ENCODE measurements around the gene TBC1D21. TPM values are rescaled to one million over a fixed set of nuclear protein-coding genes. Genes with fewer than 3 reads are reported as not detected.

The TBC1D21 gene
- total RNA-seq, 3 donors from 2014 or later = not detected

DNA sequence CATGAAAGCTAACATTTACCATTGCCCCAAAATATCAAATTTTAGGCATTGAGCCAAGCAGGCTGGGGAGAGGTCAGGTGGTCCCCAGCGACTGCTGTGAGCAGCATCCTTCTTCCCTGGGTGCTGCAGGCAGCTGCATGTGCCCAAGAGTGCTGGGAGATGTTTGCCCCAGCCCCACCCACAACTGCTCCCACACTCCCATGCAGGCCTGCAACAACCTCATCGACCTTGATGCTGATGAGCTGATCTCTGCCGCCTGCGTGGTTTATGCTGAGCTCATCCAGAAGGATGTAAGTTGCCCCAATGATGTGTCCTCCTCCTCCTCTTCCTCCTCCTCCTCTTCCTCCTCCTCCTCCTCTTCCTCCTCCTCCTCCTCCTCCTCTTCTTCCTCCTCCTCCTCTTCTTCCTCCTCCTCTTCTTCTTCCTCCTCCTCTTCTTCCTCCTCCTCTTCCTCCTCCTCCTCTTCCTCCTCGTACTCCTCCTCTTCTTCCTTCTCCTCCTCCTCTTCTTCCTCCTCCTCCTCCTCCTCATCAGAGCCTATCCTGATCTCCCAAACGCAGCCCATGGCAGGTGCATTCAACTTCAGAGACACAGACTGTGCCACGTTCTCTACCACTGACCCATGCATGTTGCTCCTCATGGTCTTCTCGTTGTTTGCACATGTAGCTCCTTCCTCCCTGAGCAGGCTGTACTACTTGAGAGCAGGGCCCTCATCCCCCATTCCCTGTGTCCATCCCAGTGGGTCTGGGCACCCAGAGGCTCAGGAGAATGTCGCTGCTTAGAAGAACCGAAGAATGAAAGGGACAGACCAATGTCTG lies 15.1 kb downstream of the TBC1D21 start:
- H3K27me3 ChIP-seq = no peaks in the 10 kb centered on the region
- no peaks in the 10 kb centered on the region for H3K4me1 ChIP-seq
- H3K9me3 ChIP-seq = peaks cover 0 to 6% of the 10 kb centered on the region in 2 donors
- no peak for DNase-seq (ENCODE audit: low spot score in 2 of 2)
- intact Hi-C loops (cut with DNase I; ENCODE audit: low total_unique reads) = no loop called here
- no peak for TF ChIP-seq POLR2A (IDR thresholded peaks at IDR 0.05)
- TF ChIP-seq POLR2AphosphoS5 (IDR thresholded peaks at IDR 0.05) = no peak
- TF ChIP-seq, protein P1, sequence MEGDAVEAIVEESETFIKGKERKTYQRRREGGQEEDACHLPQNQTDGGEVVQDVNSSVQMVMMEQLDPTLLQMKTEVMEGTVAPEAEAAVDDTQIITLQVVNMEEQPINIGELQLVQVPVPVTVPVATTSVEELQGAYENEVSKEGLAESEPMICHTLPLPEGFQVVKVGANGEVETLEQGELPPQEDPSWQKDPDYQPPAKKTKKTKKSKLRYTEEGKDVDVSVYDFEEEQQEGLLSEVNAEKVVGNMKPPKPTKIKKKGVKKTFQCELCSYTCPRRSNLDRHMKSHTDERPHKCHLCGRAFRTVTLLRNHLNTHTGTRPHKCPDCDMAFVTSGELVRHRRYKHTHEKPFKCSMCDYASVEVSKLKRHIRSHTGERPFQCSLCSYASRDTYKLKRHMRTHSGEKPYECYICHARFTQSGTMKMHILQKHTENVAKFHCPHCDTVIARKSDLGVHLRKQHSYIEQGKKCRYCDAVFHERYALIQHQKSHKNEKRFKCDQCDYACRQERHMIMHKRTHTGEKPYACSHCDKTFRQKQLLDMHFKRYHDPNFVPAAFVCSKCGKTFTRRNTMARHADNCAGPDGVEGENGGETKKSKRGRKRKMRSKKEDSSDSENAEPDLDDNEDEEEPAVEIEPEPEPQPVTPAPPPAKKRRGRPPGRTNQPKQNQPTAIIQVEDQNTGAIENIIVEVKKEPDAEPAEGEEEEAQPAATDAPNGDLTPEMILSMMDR (IDR thresholded peaks at IDR 0.05) = no peak
- H3K36me3 ChIP-seq = no peaks in the 10 kb centered on the region
- H3K4me3 ChIP-seq = no peak overlapping the region
- H3K27ac ChIP-seq = no peak overlapping the region

DNA sequence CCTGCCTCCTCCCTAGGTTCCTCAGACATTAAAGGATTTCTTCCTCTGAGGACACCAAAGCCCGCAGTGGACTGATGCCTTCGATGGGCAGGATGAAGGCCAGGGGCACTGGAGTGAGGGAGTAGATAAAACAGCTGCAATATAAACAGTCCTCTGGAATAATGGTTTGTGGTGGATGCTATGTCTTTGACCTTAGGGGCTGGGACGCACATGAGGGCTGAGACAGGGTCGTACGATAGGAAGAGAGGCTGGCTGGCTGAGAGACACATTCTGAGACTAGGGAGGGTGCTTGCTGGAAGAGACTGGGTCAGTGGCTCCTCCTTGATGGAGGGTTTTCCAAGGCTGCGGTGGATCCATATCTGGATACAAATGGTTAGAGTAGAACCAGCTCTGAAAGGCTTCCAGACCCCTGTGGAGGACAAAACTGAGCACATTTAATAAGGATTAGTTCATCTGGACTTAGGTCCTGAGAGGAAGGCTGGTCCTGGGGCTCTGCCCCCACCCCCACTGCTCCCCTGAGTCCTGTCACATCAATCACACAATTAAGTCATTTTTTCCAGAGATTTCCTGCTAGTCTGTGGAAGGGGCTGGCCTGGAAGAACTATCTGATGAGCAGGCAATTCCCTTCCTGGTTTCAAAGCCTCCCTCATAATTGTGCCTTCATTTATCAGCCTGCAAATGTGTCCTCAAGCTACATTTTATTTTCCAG lies 15.8 kb downstream of the TBC1D21 start:
- Histone ChIP-seq H3K36me3 (no peaks in the 10 kb centered on the region), H3K4me1 (no peaks in the 10 kb centered on the region), H3K4me3 (no peak overlapping the region), H3K27ac (no peak overlapping the region), H3K9me3 (peaks cover 0 to 6% of the 10 kb centered on the region in 2 donors), H3K27me3 (no peaks in the 10 kb centered on the region)
- DNase-seq (ENCODE audit: low spot score in 2 of 2) = no peak
- intact Hi-C loops (cut with DNase I; ENCODE audit: low total_unique reads) = no loop called here
- no peak for TF ChIP-seq POLR2AphosphoS5 (IDR thresholded peaks at IDR 0.05)
- TF ChIP-seq POLR2A (IDR thresholded peaks at IDR 0.05) = no peak
- TF ChIP-seq, protein P1 (IDR thresholded peaks at IDR 0.05) = no peak

DNA sequence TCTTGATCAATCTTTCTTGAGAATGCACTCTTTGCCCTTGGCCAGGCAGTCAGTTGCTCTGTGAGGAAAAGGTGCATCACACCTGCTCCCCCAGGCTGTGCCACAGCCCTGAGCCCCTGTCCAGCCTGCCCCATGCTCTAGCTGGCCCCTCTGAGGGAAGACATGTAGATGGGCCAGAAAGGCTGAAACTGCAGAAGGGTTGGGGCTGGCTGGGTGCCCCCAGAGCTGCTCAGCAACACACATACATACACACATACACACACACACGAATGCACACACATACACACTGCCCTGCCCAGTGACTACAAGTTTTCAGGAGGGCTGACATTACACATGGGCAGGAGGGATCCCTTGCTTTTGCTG lies 16.4 kb downstream of the TBC1D21 start:
- Histone ChIP-seq H3K4me1 (no peaks in the 10 kb centered on the region), H3K27ac (no peak overlapping the region), H3K4me3 (no peak overlapping the region), H3K36me3 (no peaks in the 10 kb centered on the region), H3K9me3 (peaks cover 0 to 6% of the 10 kb centered on the region in 2 donors), H3K27me3 (no peaks in the 10 kb centered on the region)
- TF ChIP-seq, protein P1 (IDR thresholded peaks at IDR 0.05) = no peak
- TF ChIP-seq POLR2AphosphoS5 (IDR thresholded peaks at IDR 0.05) (no peak), POLR2A (IDR thresholded peaks at IDR 0.05) (no peak)
- intact Hi-C loops (cut with DNase I; ENCODE audit: low total_unique reads) = no loop called here
- DNase-seq (ENCODE audit: low spot score in 2 of 2) = no peak

DNA sequence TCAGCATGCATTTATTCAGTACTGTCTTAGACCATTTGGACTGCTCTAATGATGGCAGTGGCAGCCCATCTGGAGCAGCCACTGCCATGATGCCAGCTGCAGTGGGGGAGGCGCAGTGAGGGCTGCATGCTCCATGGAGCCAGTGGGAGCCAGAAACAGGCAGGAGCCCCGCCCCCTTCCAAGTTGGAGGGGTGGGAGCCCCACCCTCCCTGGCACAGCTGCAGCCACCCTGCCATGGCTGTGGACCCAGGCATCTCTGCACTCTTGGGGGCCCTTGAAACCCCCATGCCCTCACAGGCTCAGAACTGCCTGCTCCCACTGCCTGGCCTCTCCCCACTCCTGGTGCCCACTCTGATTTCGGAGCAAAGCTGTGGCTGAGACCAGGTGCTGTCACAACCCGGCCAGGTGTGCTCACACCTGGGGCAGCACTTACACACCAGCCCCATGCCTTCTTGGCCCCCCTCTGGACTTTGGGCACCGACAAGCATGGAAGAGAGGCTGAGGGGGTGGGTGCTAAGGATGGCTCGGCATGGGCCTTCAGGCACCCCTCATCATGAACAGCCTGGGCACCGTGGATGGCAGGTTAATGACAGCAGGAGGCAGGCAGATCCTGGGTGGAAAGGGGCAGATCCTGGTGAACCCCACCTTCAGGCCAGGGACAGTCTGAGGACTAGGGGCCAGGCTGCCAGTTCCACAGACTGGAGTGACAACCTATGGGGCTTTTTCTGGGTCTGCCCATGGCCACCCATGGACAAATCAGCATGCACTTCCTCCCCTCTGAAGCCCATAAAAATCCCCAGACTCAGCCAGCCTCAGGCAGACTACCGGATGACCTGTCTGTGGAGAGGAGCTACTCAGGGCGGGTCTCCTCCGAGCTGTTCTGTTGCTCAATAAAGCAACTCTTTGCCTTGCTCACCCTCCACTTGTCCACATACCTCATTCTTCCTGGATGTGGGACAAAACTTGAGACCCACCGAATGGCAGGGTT lies 18.3 kb downstream of the TBC1D21 start:
- intact Hi-C loops (cut with DNase I; ENCODE audit: low total_unique reads) = no loop called here
- no peak for DNase-seq (ENCODE audit: low spot score in 2 of 2)

More for the DNA sequence above, 18.3 kb downstream of the TBC1D21 start:
- peaks cover 0 to 6% of the 10 kb centered on the region in 2 donors for H3K9me3 ChIP-seq
- no peaks in the 10 kb centered on the region for H3K36me3 ChIP-seq
- no peaks in the 10 kb centered on the region for H3K27me3 ChIP-seq
- TF ChIP-seq, protein P1 (IDR thresholded peaks at IDR 0.05) = no peak
- TF ChIP-seq POLR2AphosphoS5 (IDR thresholded peaks at IDR 0.05) (no peak), POLR2A (IDR thresholded peaks at IDR 0.05) (no peak)
- no peaks in the 10 kb centered on the region for H3K4me1 ChIP-seq
- H3K27ac ChIP-seq = no peak overlapping the region
- no peak overlapping the region for H3K4me3 ChIP-seq
